Kidney epithelial cell (primary cell): ENCODE results near the gene SHKBP1. TPM values are rescaled to one million over a fixed set of nuclear protein-coding genes. Genes with fewer than 3 reads are reported as not detected.

Experiments
- DNase-seq: peaks from one replicate; pipeline ENCODE4 v3.0.0-alpha.2; 2010; ENCODE audit warnings: low read depth
- H3K27me3 ChIP-seq: 2 replicates; pipeline ENCODE4 v1.6.0; 2011; ENCODE audit warnings: low read length; ENCODE audit not compliant: control insufficient read depth, insufficient read depth
- H3K36me3 ChIP-seq: 2 replicates; pipeline ENCODE4 v1.5.1; 2011; ENCODE audit warnings: low read length; ENCODE audit not compliant: control insufficient read depth, insufficient read depth
- H3K4me3 ChIP-seq: 2 replicates; pipeline ENCODE4 v1.5.1; 2011; ENCODE audit warnings: low read depth, mild to moderate bottlenecking, control low read depth, low read length
- CTCF ChIP-seq: IDR thresholded peaks from 2 replicates; pipeline ENCODE4 v1.5.1; 2011; ENCODE audit warnings: mild to moderate bottlenecking, moderate library complexity, low read length, control low read depth, inconsistent platforms; ENCODE audit not compliant: insufficient read depth, poor library complexity, severe bottlenecking
- total RNA-seq: library from RNA; depleted of rRNA; stranded (reverse); fragments of >200 nt; gene quantifications from 2 replicates; pipeline ENCODE4 v1.2.3, GENCODE V29; 2015

The SHKBP1 gene
- total RNA-seq, 1 donor from 2014 or later: 105 TPM

GRCh38 chr19:40614622-40615411, 38.1 kb downstream of the SHKBP1 start:
- no peak for DNase-seq
- Histone ChIP-seq H3K4me3 (peak overlapping the region; percentile 46), H3K36me3 (no peaks in the 10 kb centered on the region)

GRCh38 chr19:40616178-40616577, 39.5 kb downstream of the SHKBP1 start:
- H3K36me3 ChIP-seq: no peaks in the 10 kb centered on the region
- no peak for TF ChIP-seq CTCF
- no peaks in the 10 kb centered on the region for H3K27me3 ChIP-seq
- DNase-seq: no peak
- no peak overlapping the region for H3K4me3 ChIP-seq

More at GRCh38 chr19:40614622-40615411, 38.1 kb downstream of the SHKBP1 start:
- TF ChIP-seq CTCF: no peak
- H3K27me3 ChIP-seq: no peaks in the 10 kb centered on the region

GRCh38 chr19:40616941-40617340, 40.3 kb downstream of the SHKBP1 start:
- Histone ChIP-seq H3K4me3 (no peak overlapping the region), H3K27me3 (no peaks in the 10 kb centered on the region), H3K36me3 (no peaks in the 10 kb centered on the region)
- DNase-seq: no peak
- TF ChIP-seq CTCF: no peak

GRCh38 chr19:40617961-40618360, 41.3 kb downstream of the SHKBP1 start:
- Histone ChIP-seq H3K4me3 (no peak overlapping the region), H3K36me3 (no peaks in the 10 kb centered on the region), H3K27me3 (no peaks in the 10 kb centered on the region)
- no peak for TF ChIP-seq CTCF
- no peak for DNase-seq

GRCh38 chr19:40619333-40620160, 42.9 kb downstream of the SHKBP1 start:
- H3K36me3 ChIP-seq: no peaks in the 10 kb centered on the region
- no peak overlapping the region for H3K4me3 ChIP-seq
- no peak for DNase-seq
- no peaks in the 10 kb centered on the region for H3K27me3 ChIP-seq
- no peak for TF ChIP-seq CTCF
